HG02970 (cell line): ENCODE results near the gene COG3.

Experiments used
- ATAC-seq: cut with Tn5 transposase; IDR thresholded peaks from one replicate; pipeline ENCODE4 v1.9.1; 2021; ENCODE audit warnings: mild to moderate bottlenecking, moderate library complexity, moderate number of reproducible peaks; ENCODE audit not compliant: unreplicated experiment, low FRiP score

The COG3 gene

GRCh38 chr13:45541806-45542205, 77.1 kb downstream of the COG3 start:
- ATAC-seq = no peak

- ATAC-seq = no peak
Measured at GRCh38 chr13:45542391-45542790, 77.7 kb downstream of the COG3 start.

- ATAC-seq = no peak
Measured at GRCh38 chr13:45542878-45543277, 78.1 kb downstream of the COG3 start.

GRCh38 chr13:45544520-45544919, 79.8 kb downstream of the COG3 start:
- ATAC-seq = no peak

GRCh38 chr13:45545686-45546409, 81.1 kb downstream of the COG3 start:
- ATAC-seq = no peak

GRCh38 chr13:45546410-45546765, 81.6 kb downstream of the COG3 start:
- no peak for ATAC-seq

GRCh38 chr13:45548281-45548680, 83.5 kb downstream of the COG3 start:
- ATAC-seq = no peak

GRCh38 chr13:45554604-45555109, 89.9 kb downstream of the COG3 start:
- ATAC-seq = no peak

GRCh38 chr13:45564133-45564776, 99.5 kb downstream of the COG3 start:
- ATAC-seq = no peak

GRCh38 chr13:45565331-45565730, 100.6 kb downstream of the COG3 start:
- no peak for ATAC-seq

- ATAC-seq = no peak
Measured at GRCh38 chr13:45575146-45575829, 110.5 kb downstream of the COG3 start.

- ATAC-seq = no peak
Measured at GRCh38 chr13:45575830-45576180, 111.1 kb downstream of the COG3 start.

GRCh38 chr13:45576466-45576865, 111.7 kb downstream of the COG3 start:
- ATAC-seq = no peak

- no peak for ATAC-seq
Measured at GRCh38 chr13:45582408-45583076, 117.8 kb downstream of the COG3 start.

GRCh38 chr13:45584816-45585215, 120.1 kb downstream of the COG3 start:
- no peak for ATAC-seq
